K562 (cell line): Measurements from ENCODE around the gene SCP2. TPM values are rescaled to one million over a fixed set of nuclear protein-coding genes. Genes with fewer than 3 reads are reported as not detected.

Source experiments
- BCLAF1 ChIP-seq, 2 experiments: fragments of 450-650 bp in 1 of 2; IDR thresholded peaks; 2 replicates each; pipeline ENCODE4 v1.6.1; 2011 to 2017; ENCODE audit warnings: low read depth in 2 of 2, antibody characterized with exemption in 1 of 2, borderline replicate concordance in 1 of 2, low read length in 1 of 2, mild to moderate bottlenecking in 1 of 2, mixed read lengths in 1 of 2; ENCODE audit not compliant: control insufficient read depth in 1 of 2
- CXXC5 ChIP-seq: fragments of 250-450 bp; sonication (Bioruptor Pico); IDR thresholded peaks from 2 replicates; pipeline ENCODE4 v1.8.0; 2022; ENCODE audit warnings: inconsistent platforms, mild to moderate bottlenecking, moderate library complexity
- FOSL1 ChIP-seq: fragments of 200-800 bp; sonication (Bioruptor generic); conservative IDR thresholded peaks from 2 replicates; pipeline ENCODE4 v1.6.1; 2016; ENCODE audit warnings: missing genetic modification characterization, missing compliant biosample characterization
- KDM5B ChIP-seq: fragments of 200-600 bp; sonication (generic); IDR thresholded peaks from 2 replicates; pipeline ENCODE4 v1.6.1; 2012; ENCODE audit warnings: low read depth, mild to moderate bottlenecking, moderate library complexity, low read length, control low read depth, inconsistent platforms; ENCODE audit not compliant: insufficient replicate concordance
- MYC ChIP-seq, 2 experiments: fragments of 250-450 bp in 1 of 2; sonication (Bioruptor Pico) in 1 of 2; IDR thresholded peaks; 2 replicates each; pipeline versions ENCODE4 v1.5.1 to v1.6.1; 2012 to 2021; ENCODE audit warnings: low read depth in 2 of 2, borderline replicate concordance in 1 of 2, improper control_type of control experiment in 1 of 2, low read length in 1 of 2, mild to moderate bottlenecking in 1 of 2, moderate library complexity in 1 of 2
- NFIC ChIP-seq: fragments of 450-650 bp; IDR thresholded peaks from 2 replicates; pipeline ENCODE4 v1.6.1; 2017; ENCODE audit warnings: mild to moderate bottlenecking, inconsistent platforms
- PRMT5 ChIP-seq: sonication (generic); formaldehyde crosslinking; IDR thresholded peaks from 2 replicates; pipeline ENCODE4 v1.5.0; 2020; ENCODE audit warnings: missing genetic modification reagents
- SMARCE1 ChIP-seq: fragments of 450-650 bp; IDR thresholded peaks from 2 replicates; pipeline ENCODE4 v1.7.1; 2016; ENCODE audit warnings: mild to moderate bottlenecking
- ZBTB17 ChIP-seq: fragments of 450-650 bp; formaldehyde crosslinking; IDR thresholded peaks from 2 replicates; pipeline ENCODE4 v1.4.0; 2020; ENCODE audit warnings: mild to moderate bottlenecking
- ZNF316 ChIP-seq: fragments of 450-650 bp; IDR thresholded peaks from 2 replicates; pipeline ENCODE4 v1.6.1; 2016
- ZNF830 ChIP-seq: fragments of 250-450 bp; sonication (Bioruptor Pico); IDR thresholded peaks from 2 replicates; pipeline ENCODE4 v1.5.0; 2021; ENCODE audit warnings: mild to moderate bottlenecking
- polyA plus RNA-seq, 8 experiments: library from polyadenylated mRNA; depleted of rRNA in 4 of 8; stranded (reverse) in 5 of 8; unstranded in 3 of 8; fragments of >200 nt; fragmentation: Nextera tagmentation in 2 of 8; fragmentation: Illumina TruSeq in 1 of 8; extraction: Ambion mirVana in 2 of 8; extraction: Trizol in 1 of 8; gene quantifications; 2 replicates each; pipeline versions ENCODE4 v1.2.1 to v1.2.3, GENCODE V29; 2011 to 2014; ENCODE audit warnings: inconsistent platforms in 1 of 8, missing spikeins in 1 of 8
- total RNA-seq, 7 experiments: library from RNA; depleted of rRNA in 6 of 7; stranded (reverse); fragments of >200 nt in 6 of 7; fragmentation: Illumina TruSeq in 2 of 7; extraction: Trizol in 2 of 7; gene quantifications; 2 replicates each; pipeline versions ENCODE4 v1.2.1 to v1.2.3, GENCODE V29; 2011 to 2021; ENCODE audit warnings: low replicate concordance in 1 of 7
- TF ChIP-seq, protein P1 (sequence below), 2 experiments: fragments of 450-650 bp; conservative IDR thresholded peaks; 2 replicates each; pipeline ENCODE4 v1.6.1; 2017; ENCODE audit warnings: mild to moderate bottlenecking in 2 of 2, moderate library complexity in 2 of 2

The SCP2 gene
- total and polyA plus RNA-seq, 9 of the 15 experiments (the other 6 are each of a cell fraction or from before 2014, with no cell fraction given): 63.8 to 258 (median 106) TPM

DNA sequence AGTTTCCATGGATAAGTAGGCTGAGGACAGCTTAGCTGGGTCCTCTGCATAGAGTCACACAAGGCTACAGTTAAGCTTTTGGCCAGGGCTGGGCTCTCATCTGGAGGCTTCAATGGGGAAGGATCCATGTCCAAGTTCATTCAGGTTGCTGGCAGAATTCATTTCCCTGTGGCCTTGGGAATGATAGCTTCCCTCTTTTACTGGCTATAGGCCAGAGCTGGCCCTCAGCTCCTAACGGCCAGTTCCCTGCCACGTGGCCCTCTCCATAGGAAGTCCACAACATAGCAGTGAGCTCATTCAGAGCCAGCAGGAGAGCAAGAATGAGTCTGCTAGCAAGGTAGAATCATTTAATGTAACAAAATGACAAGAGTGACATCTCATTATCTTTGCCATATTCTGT, 119.9 kb downstream of the SCP2 start (continued):
- TF ChIP-seq BCLAF1 (IDR thresholded peaks at IDR 0.05; ENCODE audit: borderline replicate concordance in 1 of 2, control insufficient read depth in 1 of 2, low read depth in 2 of 2, low read length in 1 of 2) (no peak), PRMT5 (CRISPR knock-in tag) (no peak), MYC (IDR thresholded peaks at IDR 0.05; ENCODE audit: low read depth, low read length) (peak; percentile 86), MYC (CRISPR knock-in tag; IDR thresholded peaks at IDR 0.05; ENCODE audit: borderline replicate concordance, low read depth) (no peak), ZBTB17 (CRISPR knock-in tag) (no peak), FOSL1 (tag) (no peak), CXXC5 (CRISPR knock-in tag) (peak; percentile 40), ZNF830 (CRISPR knock-in tag) (no peak), ZNF316 (no peak), KDM5B (no peak), SMARCE1 (no peak), NFIC (peak; percentile 40)
- TF ChIP-seq, protein P1, sequence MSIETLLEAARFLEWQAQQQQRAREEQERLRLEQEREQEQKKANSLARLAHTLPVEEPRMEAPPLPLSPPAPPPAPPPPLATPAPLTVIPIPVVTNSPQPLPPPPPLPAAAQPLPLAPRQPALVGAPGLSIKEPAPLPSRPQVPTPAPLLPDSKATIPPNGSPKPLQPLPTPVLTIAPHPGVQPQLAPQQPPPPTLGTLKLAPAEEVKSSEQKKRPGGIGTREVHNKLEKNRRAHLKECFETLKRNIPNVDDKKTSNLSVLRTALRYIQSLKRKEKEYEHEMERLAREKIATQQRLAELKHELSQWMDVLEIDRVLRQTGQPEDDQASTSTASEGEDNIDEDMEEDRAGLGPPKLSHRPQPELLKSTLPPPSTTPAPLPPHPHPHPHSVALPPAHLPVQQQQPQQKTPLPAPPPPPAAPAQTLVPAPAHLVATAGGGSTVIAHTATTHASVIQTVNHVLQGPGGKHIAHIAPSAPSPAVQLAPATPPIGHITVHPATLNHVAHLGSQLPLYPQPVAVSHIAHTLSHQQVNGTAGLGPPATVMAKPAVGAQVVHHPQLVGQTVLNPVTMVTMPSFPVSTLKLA (conservative IDR thresholded peaks at IDR 0.05): peak in 1 of 2 experiments; percentile 58; a peak in 1 of 4 replicates
